Endothelial cell of umbilical vein (primary cell): ENCODE measurements around the gene NSDHL. TPM values are rescaled to one million over a fixed set of nuclear protein-coding genes. Genes with fewer than 3 reads are reported as not detected.

ENCODE experiments used
- BruUV-seq: library from RNA; stranded (reverse); fragments of 400-500 nt; replicated peaks from 2 replicates; lab custom pipeline; 2021; lab: Mats Ljungman, UMichigan
- CTCF ChIA-PET: fragments of 300-600, 350-600 bp; sonication (Branson Sonifier 250); formaldehyde crosslinking; loops from one replicate; lab custom pipeline; 2021; ENCODE audit warnings: antibody characterized with exemption, inconsistent platforms; lab: Charles Lee
- POLR2A ChIA-PET: fragments of 300-600, 350-600 bp; sonication (Branson Sonifier 250); formaldehyde crosslinking; loops from one replicate; lab custom pipeline; 2021; ENCODE audit warnings: antibody characterized with exemption, inconsistent platforms; lab: Charles Lee
- DNase-seq: peaks from one replicate; pipeline ENCODE4 v3.0.0-alpha.2; 2011; ENCODE audit warnings: low read depth, low spot score
- FAIRE-seq: peaks from 2 replicates; lab custom pipeline; 2011; peaks lifted over from hg19 to GRCh38; lab: Jason Lieb, UNC
- H2AFZ ChIP-seq: 2 replicates; pipeline ENCODE4 v1.6.0; 2012; ENCODE audit warnings: low read depth, low read length, control low read depth, inconsistent platforms
- H3K27ac ChIP-seq: 2 replicates; pipeline ENCODE4 v1.5.1; 2011; ENCODE audit warnings: low read depth, mild to moderate bottlenecking, control low read depth, low read length, moderate library complexity; ENCODE audit not compliant: insufficient read depth
- H3K27me3 ChIP-seq, 2 experiments: 2 replicates each; pipeline versions ENCODE4 v1.6.0 to v1.6.1; 2011; ENCODE audit warnings: low read length in 2 of 2, mixed read lengths in 1 of 2; ENCODE audit not compliant: control insufficient read depth in 2 of 2, insufficient read depth in 2 of 2
- H3K36me3 ChIP-seq, 2 experiments: 2 replicates in 1 of 2; 3 replicates in 1 of 2; pipeline ENCODE4 v1.5.1; 2011; ENCODE audit warnings: low read length in 2 of 2, mild to moderate bottlenecking in 1 of 2, moderate library complexity in 1 of 2; ENCODE audit not compliant: control insufficient read depth in 2 of 2, insufficient read depth in 2 of 2; ENCODE audit errors: extremely low read depth in 1 of 2
- H3K4me1 ChIP-seq: 3 replicates; pipeline ENCODE4 v1.5.1; 2011; ENCODE audit warnings: mild to moderate bottlenecking, low read length; ENCODE audit not compliant: control insufficient read depth, insufficient read depth; ENCODE audit errors: extremely low read depth
- H3K4me2 ChIP-seq: 2 replicates; pipeline ENCODE4 v1.6.1; 2011; ENCODE audit warnings: low read length, control low read depth, mixed read lengths; ENCODE audit not compliant: insufficient read depth
- H3K4me3 ChIP-seq, 3 experiments: fragments of 200-600 bp in 1 of 3; sonication (generic), shearing (Covaris generic) in 1 of 3; replicated peaks in 1 of 3; 2 replicates each; pipeline ENCODE4 v1.5.1; 2011 to 2016; ENCODE audit warnings: control low read depth in 3 of 3, low read length in 3 of 3, mild to moderate bottlenecking in 2 of 3, inconsistent platforms in 1 of 3, low read depth in 1 of 3, moderate library complexity in 1 of 3; ENCODE audit not compliant: insufficient read depth in 1 of 3
- H3K79me2 ChIP-seq: 2 replicates; pipeline ENCODE4 v1.6.0; 2012; ENCODE audit warnings: low read length, inconsistent platforms; ENCODE audit not compliant: control insufficient read depth, insufficient read depth
- H3K9ac ChIP-seq: replicated peaks from 2 replicates; pipeline ENCODE3; 2011; ENCODE audit warnings: low read length, control low read depth; ENCODE audit not compliant: insufficient read depth; ENCODE audit errors: extremely low read depth
- H3K9me1 ChIP-seq: replicated peaks from 3 replicates; pipeline ENCODE4 v1.6.0; 2011; ENCODE audit warnings: mild to moderate bottlenecking, low read length; ENCODE audit not compliant: control insufficient read depth, insufficient read depth; ENCODE audit errors: extremely low read depth
- H3K9me3 ChIP-seq: replicated peaks from 2 replicates; pipeline ENCODE4 v1.5.1; 2012; ENCODE audit warnings: low read length, inconsistent platforms; ENCODE audit not compliant: control insufficient read depth, insufficient read depth
- H4K20me1 ChIP-seq: replicated peaks from 2 replicates; pipeline ENCODE3; 2011; ENCODE audit warnings: mild to moderate bottlenecking, low read length; ENCODE audit not compliant: control insufficient read depth, insufficient read depth; ENCODE audit errors: extremely low read depth
- EZH2 ChIP-seq: IDR thresholded peaks from 2 replicates; pipeline ENCODE4 v1.6.1; 2012; ENCODE audit warnings: borderline replicate concordance, low read depth, mild to moderate bottlenecking, moderate library complexity, low read length, inconsistent platforms; ENCODE audit not compliant: severe bottlenecking
- JUN ChIP-seq: IDR thresholded peaks from 2 replicates; pipeline ENCODE4 v1.6.1; 2011; ENCODE audit warnings: borderline replicate concordance, low read depth; ENCODE audit not compliant: insufficient read length, insufficient read depth
- MYC ChIP-seq: IDR thresholded peaks from one replicate; pipeline ENCODE4 v1.6.1; 2011; ENCODE audit warnings: mild to moderate bottlenecking, low read depth, low read length
- POLR2A ChIP-seq: IDR thresholded peaks from 2 replicates; pipeline ENCODE4 v1.6.1; 2012; ENCODE audit warnings: low read depth, mild to moderate bottlenecking, control low read depth, low read length
- POLR2AphosphoS5 ChIP-seq: IDR thresholded peaks from 2 replicates; pipeline ENCODE4 v1.6.1; 2012; ENCODE audit warnings: low read depth, mild to moderate bottlenecking, control low read depth, low read length, moderate library complexity; ENCODE audit not compliant: insufficient read depth
- dilution Hi-C: fragments of 300-500 bp; cut with MboI; formaldehyde crosslinking; loops from one replicate; pipeline ENCODE4 v1.15.0; 2019; ENCODE audit warnings: low sequenced_read_pairs; ENCODE audit not compliant: extremely low pct_ligation_motif_present
- intact Hi-C: fragments of 100-400 bp; cut with micrococcal nuclease; formaldehyde crosslinking; loops from one replicate; pipeline ENCODE4 v1.10.0; 2022
- polyA plus RNA-seq, 4 experiments: library from polyadenylated mRNA; depleted of rRNA in 3 of 4; stranded (reverse) in 3 of 4; unstranded in 1 of 4; fragments of >200 nt; gene quantifications; 2 replicates each; pipeline versions ENCODE4 v1.2.1 to v1.2.3, GENCODE V29; 2011 to 2012; ENCODE audit warnings: missing spikeins in 1 of 4
- total RNA-seq: library from RNA; stranded (reverse); gene quantifications from 2 replicates; pipeline ENCODE4 v1.2.3, GENCODE V29; 2021
- TF ChIP-seq, protein P1 (sequence below), 2 donors: IDR thresholded peaks; 1 replicate in 1 of 2; 2 replicates in 1 of 2; pipeline ENCODE4 v1.5.1; 2011; ENCODE audit warnings: low read length in 2 of 2, mild to moderate bottlenecking in 2 of 2, moderate library complexity in 2 of 2, control low read depth in 1 of 2, inconsistent platforms in 1 of 2, low read depth in 1 of 2; ENCODE audit not compliant: insufficient read depth in 1 of 2; ENCODE audit errors: extremely low read depth in 1 of 2

NSDHL gene
- total and polyA plus RNA-seq, 2 donors (not counting 3 experiments of a cell fraction or from before 2014, with no cell fraction given) = 40.0 to 43.7 TPM

- ChIA-PET CTCF (no interaction called here), POLR2A (no interaction called here)
- intact Hi-C loops = no loop called here
- Histone ChIP-seq H3K4me2 (no peak overlapping the region), H3K4me3 (no peak overlapping the region), H3K9me1 (no peaks in the 10 kb centered on the region), H3K27me3 (no peaks in the 10 kb centered on the region), H2AFZ (no peak overlapping the region), H4K20me1 (no peaks in the 10 kb centered on the region), H3K36me3 (no peaks in the 10 kb centered on the region), H3K9ac (no peak overlapping the region), H3K4me1 (no peaks in the 10 kb centered on the region), H3K9me3 (no peaks in the 10 kb centered on the region), H3K27ac (no peak overlapping the region), H3K79me2 (no peaks in the 10 kb centered on the region)
- no TSS peak for BruUV-seq
- DNase-seq (no peak), FAIRE-seq (no peak)
- dilution Hi-C loops = no loop called here
- no peak for TF ChIP-seq MYC
- TF ChIP-seq, protein P1, sequence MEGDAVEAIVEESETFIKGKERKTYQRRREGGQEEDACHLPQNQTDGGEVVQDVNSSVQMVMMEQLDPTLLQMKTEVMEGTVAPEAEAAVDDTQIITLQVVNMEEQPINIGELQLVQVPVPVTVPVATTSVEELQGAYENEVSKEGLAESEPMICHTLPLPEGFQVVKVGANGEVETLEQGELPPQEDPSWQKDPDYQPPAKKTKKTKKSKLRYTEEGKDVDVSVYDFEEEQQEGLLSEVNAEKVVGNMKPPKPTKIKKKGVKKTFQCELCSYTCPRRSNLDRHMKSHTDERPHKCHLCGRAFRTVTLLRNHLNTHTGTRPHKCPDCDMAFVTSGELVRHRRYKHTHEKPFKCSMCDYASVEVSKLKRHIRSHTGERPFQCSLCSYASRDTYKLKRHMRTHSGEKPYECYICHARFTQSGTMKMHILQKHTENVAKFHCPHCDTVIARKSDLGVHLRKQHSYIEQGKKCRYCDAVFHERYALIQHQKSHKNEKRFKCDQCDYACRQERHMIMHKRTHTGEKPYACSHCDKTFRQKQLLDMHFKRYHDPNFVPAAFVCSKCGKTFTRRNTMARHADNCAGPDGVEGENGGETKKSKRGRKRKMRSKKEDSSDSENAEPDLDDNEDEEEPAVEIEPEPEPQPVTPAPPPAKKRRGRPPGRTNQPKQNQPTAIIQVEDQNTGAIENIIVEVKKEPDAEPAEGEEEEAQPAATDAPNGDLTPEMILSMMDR (IDR thresholded peaks at IDR 0.05; ENCODE audit: extremely low read depth in 1 of 2, insufficient read depth in 1 of 2, low read depth in 1 of 2, low read length in 2 of 2) = no peak
- TF ChIP-seq EZH2 = no peak
- TF ChIP-seq POLR2AphosphoS5 = no peak
- TF ChIP-seq JUN = no peak
- no peak for TF ChIP-seq POLR2A
Observed at GRCh38 chrX:152876931-152877840, 46.3 kb downstream of the NSDHL start.
